K562 (cell line): ENCODE data around the gene CYP51A1. TPM values are rescaled to one million over a fixed set of nuclear protein-coding genes. Genes with fewer than 3 reads are reported as not detected.

Source experiments
- BMI1 ChIP-seq: fragments of 150-350 bp; IDR thresholded peaks from 2 replicates; pipeline ENCODE4 v1.6.1; 2014; ENCODE audit warnings: low read length
- CREB5 ChIP-seq: fragments of 250-450 bp; sonication (Bioruptor Pico); IDR thresholded peaks from 2 replicates; pipeline ENCODE4 v1.5.0; 2020; ENCODE audit warnings: mild to moderate bottlenecking
- E2F4 ChIP-seq: sonication (generic); formaldehyde crosslinking; IDR thresholded peaks from 2 replicates; pipeline ENCODE4 v1.8.0; 2022; ENCODE audit warnings: mild to moderate bottlenecking, low read depth, missing genetic modification reagents
- EHMT2 ChIP-seq: fragments of 450-650 bp; IDR thresholded peaks from 2 replicates; pipeline ENCODE4 v1.6.1; 2018; ENCODE audit warnings: antibody characterized with exemption
- FUS ChIP-seq: fragments of 200-400 bp; formaldehyde crosslinking; optimal IDR thresholded peaks from 2 replicates; pipeline ENCODE3; 2017; ENCODE audit warnings: low read depth, low read length
- NCOR1 ChIP-seq: fragments of 450-650 bp; IDR thresholded peaks from 2 replicates; pipeline ENCODE4 v1.6.1; 2016; ENCODE audit warnings: mild to moderate bottlenecking, moderate library complexity
- TOE1 ChIP-seq, 2 experiments: fragments of 450-650 bp in 1 of 2; sonication (generic) in 1 of 2; formaldehyde crosslinking in 1 of 2; IDR thresholded peaks; 2 replicates each; pipeline versions ENCODE4 v1.7.1 to v1.8.0; 2016 to 2022; ENCODE audit warnings: borderline replicate concordance in 2 of 2, mild to moderate bottlenecking in 2 of 2, antibody characterized with exemption in 1 of 2, inconsistent platforms in 1 of 2, low read depth in 1 of 2, missing genetic modification reagents in 1 of 2, moderate library complexity in 1 of 2
- ZNF124 ChIP-seq: sonication (generic); formaldehyde crosslinking; IDR thresholded peaks from 2 replicates; pipeline ENCODE4 v1.8.1; 2022; ENCODE audit warnings: missing genetic modification reagents
- ZNF212 ChIP-seq: fragments of 450-650 bp; formaldehyde crosslinking; IDR thresholded peaks from 2 replicates; pipeline ENCODE4 v1.4.0; 2020; ENCODE audit warnings: mild to moderate bottlenecking
- ZNF277 ChIP-seq: fragments of 250-450 bp; sonication (Bioruptor Pico); IDR thresholded peaks from 2 replicates; pipeline ENCODE4 v1.8.0; 2022; ENCODE audit warnings: inconsistent platforms, mild to moderate bottlenecking, moderate library complexity, borderline replicate concordance
- ZNF347 ChIP-seq: fragments of 450-650 bp; formaldehyde crosslinking; IDR thresholded peaks from 2 replicates; pipeline ENCODE4 v1.4.0; 2020; ENCODE audit warnings: low read depth, mild to moderate bottlenecking, moderate library complexity
- ZNF407 ChIP-seq: fragments of 450-650 bp; IDR thresholded peaks from 2 replicates; pipeline ENCODE4 v1.6.1; 2016; ENCODE audit warnings: low read depth
- ZNF699 ChIP-seq: fragments of 250-450 bp; sonication (Bioruptor Pico); IDR thresholded peaks from 2 replicates; pipeline ENCODE4 v1.8.0; 2021; ENCODE audit warnings: mild to moderate bottlenecking, moderate library complexity; ENCODE audit not compliant: insufficient replicate concordance
- ZNF766 ChIP-seq: fragments of 200-800 bp; sonication (Bioruptor generic); conservative IDR thresholded peaks from 2 replicates; pipeline ENCODE4 v1.6.1; 2016; ENCODE audit warnings: missing genetic modification characterization, missing compliant biosample characterization
- polyA plus RNA-seq, 8 experiments: library from polyadenylated mRNA; depleted of rRNA in 4 of 8; stranded (reverse) in 5 of 8; unstranded in 3 of 8; fragments of >200 nt; fragmentation: Nextera tagmentation in 2 of 8; fragmentation: Illumina TruSeq in 1 of 8; extraction: Ambion mirVana in 2 of 8; extraction: Trizol in 1 of 8; gene quantifications; 2 replicates each; pipeline versions ENCODE4 v1.2.1 to v1.2.3, GENCODE V29; 2011 to 2014; ENCODE audit warnings: inconsistent platforms in 1 of 8, missing spikeins in 1 of 8
- total RNA-seq, 7 experiments: library from RNA; depleted of rRNA in 6 of 7; stranded (reverse); fragments of >200 nt in 6 of 7; fragmentation: Illumina TruSeq in 2 of 7; extraction: Trizol in 2 of 7; gene quantifications; 2 replicates each; pipeline versions ENCODE4 v1.2.1 to v1.2.3, GENCODE V29; 2011 to 2021; ENCODE audit warnings: low replicate concordance in 1 of 7

CYP51A1 gene
- total and polyA plus RNA-seq, 9 of the 15 experiments (the other 6 are each of a cell fraction or from before 2014, with no cell fraction given): 35.4 to 151 (median 80.3) TPM

- TF ChIP-seq E2F4 (no peak), ZNF277 (CRISPR knock-in tag) (no peak), ZNF407 (no peak), ZNF124 (CRISPR knock-in tag) (no peak), TOE1 (IDR thresholded peaks at IDR 0.05; ENCODE audit: borderline replicate concordance) (no peak), TOE1 (CRISPR knock-in tag; IDR thresholded peaks at IDR 0.05; ENCODE audit: borderline replicate concordance, low read depth) (no peak), ZNF347 (CRISPR knock-in tag) (no peak), EHMT2 (peak; percentile 73; the same call in 1 of the 2 replicates), ZNF766 (0 out of 2 replicates have a peak, but pooled peaks have one; percentile 44), FUS (no peak), ZNF212 (no peak), BMI1 (no peak), CREB5 (CRISPR knock-in tag) (no peak), ZNF699 (CRISPR knock-in tag) (no peak), NCOR1 (peak; percentile 89)
These were observed 27.0 kb upstream of the CYP51A1 start (continued) for GRCh38 chr7:92161271-92161670.
